SIG-M5 treated with dmso at 0.1 percent for 504 hours (cell line): ENCODE results near the gene CENPM.
A peak's percentile ranks its signal among the peaks of the same experiment; 100 is the strongest.

Source experiments
- DNase-seq: peaks from one replicate; lab custom pipeline; 2025; ENCODE audit not compliant: unreplicated experiment; lab: John Stamatoyannopoulos, UW

CENPM gene

GRCh38 chr22:41946629-41947423 is at the start of gene CENPM:
Gene CENPM (minus strand): TSS chr22:41947152. CDS start chr22:41947076, 76 bp downstream.
- DNase-seq: peak; percentile 93

- DNase-seq: no peak
Observed at GRCh38 chr22:41995211-41995610, 48.3 kb upstream of the CENPM start.

- no peak for DNase-seq
Observed at GRCh38 chr22:41992496-41992895, 45.5 kb upstream of the CENPM start.

GRCh38 chr22:41991111-41991510 is 44.2 kb upstream of the CENPM start:
- no peak for DNase-seq

GRCh38 chr22:41989246-41989645 is 42.3 kb upstream of the CENPM start:
- no peak for DNase-seq

GRCh38 chr22:41987276-41987675 is 40.3 kb upstream of the CENPM start:
- no peak for DNase-seq

GRCh38 chr22:41983513-41984405 is 36.8 kb upstream of the CENPM start:
- peak; percentile 34 for DNase-seq

GRCh38 chr22:41982865-41983264 is 35.9 kb upstream of the CENPM start:
- no peak for DNase-seq

- no peak for DNase-seq
Observed at GRCh38 chr22:41979423-41980250, 32.7 kb upstream of the CENPM start.

GRCh38 chr22:41978732-41979131 is 31.8 kb upstream of the CENPM start:
- no peak for DNase-seq

- no peak for DNase-seq
Observed at GRCh38 chr22:41976961-41977566, 30.1 kb upstream of the CENPM start.

- no peak for DNase-seq
Observed at GRCh38 chr22:41976070-41976901, 29.3 kb upstream of the CENPM start.

GRCh38 chr22:41975299-41976069 is 28.5 kb upstream of the CENPM start:
- DNase-seq: no peak

- DNase-seq: no peak
Observed at GRCh38 chr22:41974691-41975290, 27.8 kb upstream of the CENPM start.

- no peak for DNase-seq
Observed at GRCh38 chr22:41971431-41971830, 24.5 kb upstream of the CENPM start.

GRCh38 chr22:41970601-41971000 is 23.6 kb upstream of the CENPM start:
- no peak for DNase-seq

GRCh38 chr22:41969110-41969646 is 22.2 kb upstream of the CENPM start, which contains the start of gene SEPTIN3:
Gene SEPTIN3 (plus strand): TSS chr22:41969443. CDS start chr22:41971493, 2,050 bp downstream.
- no peak for DNase-seq

- no peak for DNase-seq
Observed at GRCh38 chr22:41968601-41969000, 21.6 kb upstream of the CENPM start.
